SU-DHL-6 (cell line): ENCODE measurements around the gene PRR20G.

Experiments used
- H2AFZ ChIP-seq: fragments of 200-600 bp; sonication (generic); 2 replicates; pipeline ENCODE4 v1.6.1; 2014; ENCODE audit warnings: low read depth, mild to moderate bottlenecking, moderate library complexity, mixed read lengths, antibody characterized with exemption, low read length; ENCODE audit not compliant: severe bottlenecking
- H3F3A ChIP-seq: fragments of 200-600 bp; shearing (Covaris generic); 2 replicates; pipeline ENCODE4 v1.6.0; 2016; ENCODE audit warnings: antibody characterized with exemption, mild to moderate bottlenecking; ENCODE audit not compliant: insufficient read depth
- H3K27ac ChIP-seq: fragments of 200-600 bp; sonication (generic); 2 replicates; pipeline ENCODE4 v1.5.1; 2016; ENCODE audit warnings: low read depth, mild to moderate bottlenecking, low read length, moderate library complexity, mixed read lengths
- H3K27me3 ChIP-seq: fragments of 200-600 bp; sonication (generic), shearing (Covaris generic); 2 replicates; pipeline ENCODE4 v1.6.0; 2014; ENCODE audit warnings: mild to moderate bottlenecking, low read length
- H3K36me3 ChIP-seq: fragments of 200-600 bp; sonication (generic); 2 replicates; pipeline ENCODE4 v1.6.1; 2014; ENCODE audit warnings: mild to moderate bottlenecking, low read length, mixed read lengths
- H3K4me2 ChIP-seq: fragments of 300-600, 200-600 bp; shearing (Covaris generic), sonication (generic); 2 replicates; pipeline ENCODE4 v1.6.0; 2014; ENCODE audit warnings: low read length, low read depth, mild to moderate bottlenecking; ENCODE audit not compliant: poor library complexity, severe bottlenecking
- H3K4me3 ChIP-seq: fragments of 200-600 bp; sonication (generic); 2 replicates; pipeline ENCODE4 v1.5.1; 2014; ENCODE audit warnings: antibody characterized with exemption, low read length, mild to moderate bottlenecking, mixed read lengths; ENCODE audit not compliant: insufficient read depth, poor library complexity, severe bottlenecking
- H3K79me2 ChIP-seq: fragments of 200-600 bp; sonication (generic); 2 replicates; pipeline ENCODE4 v1.6.1; 2014; ENCODE audit warnings: mild to moderate bottlenecking, low read length, moderate library complexity; ENCODE audit not compliant: insufficient read depth
- H3K9ac ChIP-seq: fragments of 200-600 bp; sonication (generic); 2 replicates; pipeline ENCODE4 v1.7.0; 2014; ENCODE audit warnings: mild to moderate bottlenecking, low read length
- H3K9me2 ChIP-seq: fragments of 200-600 bp; sonication (generic); replicated peaks from 2 replicates; pipeline ENCODE4 v1.6.1; 2014; ENCODE audit warnings: low read length; ENCODE audit not compliant: insufficient read depth
- H3K9me3 ChIP-seq: fragments of 200-600 bp; sonication (generic); 2 replicates; pipeline ENCODE4 v1.6.1; 2014; ENCODE audit warnings: low read length, mixed read lengths; ENCODE audit not compliant: insufficient read depth
- H4K20me1 ChIP-seq: fragments of 200-600 bp; sonication (generic); 2 replicates; pipeline ENCODE4 v1.6.1; 2014; ENCODE audit warnings: low read depth, mild to moderate bottlenecking, antibody characterized with exemption, low read length, moderate library complexity, mixed read lengths
- CTCF ChIP-seq: fragments of 200-600 bp; sonication (generic); IDR thresholded peaks from one replicate; pipeline ENCODE4 v1.5.1; 2017; ENCODE audit warnings: antibody characterized with exemption, mild to moderate bottlenecking, low read length, moderate library complexity; ENCODE audit not compliant: insufficient read depth, poor library complexity, severe bottlenecking
- EZH2phosphoT487 ChIP-seq: fragments of 200-600 bp; sonication (generic), shearing (Covaris generic); conservative IDR thresholded peaks from 2 replicates; pipeline ENCODE4 v1.6.1; 2018; ENCODE audit warnings: mild to moderate bottlenecking, antibody characterized with exemption, low read length, moderate library complexity, mixed read lengths

Gene PRR20G

GRCh38 chr3:127276995-127277394 lies 10.9 kb downstream of the PRR20G start:
- no peaks in the 10 kb centered on the region for H3K27me3 ChIP-seq
- no peak overlapping the region for H3K9ac ChIP-seq
- no peaks in the 10 kb centered on the region for H3K9me3 ChIP-seq
- H3K4me3 ChIP-seq: no peak overlapping the region
- no peaks in the 10 kb centered on the region for H3K79me2 ChIP-seq
- no peaks in the 10 kb centered on the region for H3K9me2 ChIP-seq
- no peak overlapping the region for H2AFZ ChIP-seq
- no peaks in the 10 kb centered on the region for H3F3A ChIP-seq
- TF ChIP-seq CTCF (no peak), EZH2phosphoT487 (no peak)
- H3K36me3 ChIP-seq: no peaks in the 10 kb centered on the region
- H3K27ac ChIP-seq: no peak overlapping the region
- H4K20me1 ChIP-seq: no peaks in the 10 kb centered on the region
- H3K4me2 ChIP-seq: no peak overlapping the region

- Histone ChIP-seq H3K4me2 (no peak overlapping the region), H3K27me3 (no peaks in the 10 kb centered on the region), H3K9me2 (no peaks in the 10 kb centered on the region), H3K4me3 (no peak overlapping the region), H2AFZ (no peak overlapping the region), H4K20me1 (no peaks in the 10 kb centered on the region), H3K79me2 (no peaks in the 10 kb centered on the region), H3K9me3 (no peaks in the 10 kb centered on the region), H3K9ac (no peak overlapping the region), H3F3A (no peaks in the 10 kb centered on the region), H3K36me3 (no peaks in the 10 kb centered on the region), H3K27ac (no peak overlapping the region)
- no peak for TF ChIP-seq EZH2phosphoT487
- TF ChIP-seq CTCF: no peak
Observed at GRCh38 chr3:127276396-127276795, 11.4 kb downstream of the PRR20G start.

- Histone ChIP-seq H3K27ac (no peak overlapping the region), H2AFZ (no peak overlapping the region), H3K4me3 (no peak overlapping the region), H4K20me1 (no peaks in the 10 kb centered on the region), H3F3A (no peaks in the 10 kb centered on the region), H3K9me2 (no peaks in the 10 kb centered on the region), H3K27me3 (no peaks in the 10 kb centered on the region), H3K9ac (no peak overlapping the region), H3K79me2 (no peaks in the 10 kb centered on the region), H3K36me3 (no peaks in the 10 kb centered on the region), H3K9me3 (no peaks in the 10 kb centered on the region), H3K4me2 (no peak overlapping the region)
- TF ChIP-seq EZH2phosphoT487 (no peak), CTCF (no peak)
Observed at GRCh38 chr3:127275287-127275781, 12.5 kb downstream of the PRR20G start.
